D721Med (cell line): ENCODE measurements around the gene PRMT9.

Experiments
- DNase-seq: peaks from one replicate; pipeline ENCODE4 v3.0.0; 2011; ENCODE audit warnings: low spot score; ENCODE audit not compliant: insufficient read length
- FAIRE-seq: peaks from 2 replicates; lab custom pipeline; 2011; peaks lifted over from hg19 to GRCh38; lab: Jason Lieb, UNC
- TF ChIP-seq, protein P1 (sequence below): IDR thresholded peaks from 2 replicates; pipeline ENCODE4 v1.5.1; 2012; ENCODE audit warnings: mild to moderate bottlenecking, control low read depth; ENCODE audit not compliant: insufficient read depth; ENCODE audit errors: missing control alignments

PRMT9 gene

DNA sequence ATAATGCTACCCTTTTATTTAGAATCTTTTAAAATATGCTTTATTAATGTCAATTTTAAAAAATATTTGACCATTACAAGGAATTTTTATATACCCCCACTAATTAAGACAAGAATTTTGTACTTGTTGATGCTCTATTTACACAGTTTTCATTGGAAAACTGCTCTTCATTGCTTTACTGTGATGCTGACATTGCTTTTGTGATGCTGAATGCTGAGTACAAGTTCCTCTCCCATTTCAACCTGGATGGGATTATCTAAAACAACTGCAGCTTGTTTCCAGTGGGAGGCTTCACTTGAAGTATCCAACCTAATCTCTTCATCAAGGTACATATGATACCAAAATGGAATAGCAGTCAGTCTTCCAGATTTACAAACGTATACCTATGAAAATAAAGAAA lies 45.6 kb downstream of the PRMT9 start:
- FAIRE-seq, result no peak
- DNase-seq, result no peak
- TF ChIP-seq, protein P1, sequence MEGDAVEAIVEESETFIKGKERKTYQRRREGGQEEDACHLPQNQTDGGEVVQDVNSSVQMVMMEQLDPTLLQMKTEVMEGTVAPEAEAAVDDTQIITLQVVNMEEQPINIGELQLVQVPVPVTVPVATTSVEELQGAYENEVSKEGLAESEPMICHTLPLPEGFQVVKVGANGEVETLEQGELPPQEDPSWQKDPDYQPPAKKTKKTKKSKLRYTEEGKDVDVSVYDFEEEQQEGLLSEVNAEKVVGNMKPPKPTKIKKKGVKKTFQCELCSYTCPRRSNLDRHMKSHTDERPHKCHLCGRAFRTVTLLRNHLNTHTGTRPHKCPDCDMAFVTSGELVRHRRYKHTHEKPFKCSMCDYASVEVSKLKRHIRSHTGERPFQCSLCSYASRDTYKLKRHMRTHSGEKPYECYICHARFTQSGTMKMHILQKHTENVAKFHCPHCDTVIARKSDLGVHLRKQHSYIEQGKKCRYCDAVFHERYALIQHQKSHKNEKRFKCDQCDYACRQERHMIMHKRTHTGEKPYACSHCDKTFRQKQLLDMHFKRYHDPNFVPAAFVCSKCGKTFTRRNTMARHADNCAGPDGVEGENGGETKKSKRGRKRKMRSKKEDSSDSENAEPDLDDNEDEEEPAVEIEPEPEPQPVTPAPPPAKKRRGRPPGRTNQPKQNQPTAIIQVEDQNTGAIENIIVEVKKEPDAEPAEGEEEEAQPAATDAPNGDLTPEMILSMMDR, result no peak

DNA sequence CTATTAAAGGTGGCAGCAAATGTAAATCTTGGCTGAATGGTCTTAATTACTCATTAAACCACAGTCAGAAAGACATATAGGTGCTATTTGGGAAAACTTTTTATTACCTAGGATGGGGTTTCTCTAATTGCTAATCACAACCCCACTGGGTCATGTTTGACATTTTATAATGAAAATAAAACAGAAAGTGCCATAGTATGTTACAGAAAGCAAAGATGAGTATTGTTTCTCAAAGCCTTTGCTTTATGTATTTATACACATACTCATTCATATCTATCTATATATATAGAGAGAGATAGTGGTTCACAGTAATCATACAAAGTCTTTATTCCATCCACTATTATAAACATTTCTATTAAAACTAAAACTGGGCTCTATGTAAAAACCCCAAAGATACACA lies 48.6 kb downstream of the PRMT9 start:
- FAIRE-seq (no peak), DNase-seq (no peak)
- TF ChIP-seq, protein P1, result no peak

DNA sequence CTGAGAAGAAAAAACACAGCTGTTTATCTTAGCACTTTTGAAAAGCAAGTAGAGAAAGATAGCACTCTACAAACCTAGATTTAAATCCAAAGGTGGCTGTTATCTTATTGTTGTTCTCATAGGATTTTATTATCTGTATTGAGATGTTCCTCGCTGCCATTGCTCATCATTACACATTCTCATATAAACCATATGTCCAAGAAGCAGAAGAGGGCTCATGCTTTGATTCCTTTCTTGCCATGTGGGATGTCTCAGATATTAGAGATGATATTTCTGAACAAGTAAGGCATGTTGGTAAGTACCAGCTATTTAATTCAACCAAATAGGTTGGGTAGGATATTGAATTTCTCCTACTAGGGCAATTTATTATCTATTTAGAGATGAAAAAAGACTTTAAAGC lies 50.3 kb downstream of the PRMT9 start:
- TF ChIP-seq, protein P1, result no peak
- FAIRE-seq (no peak), DNase-seq (no peak)

DNA sequence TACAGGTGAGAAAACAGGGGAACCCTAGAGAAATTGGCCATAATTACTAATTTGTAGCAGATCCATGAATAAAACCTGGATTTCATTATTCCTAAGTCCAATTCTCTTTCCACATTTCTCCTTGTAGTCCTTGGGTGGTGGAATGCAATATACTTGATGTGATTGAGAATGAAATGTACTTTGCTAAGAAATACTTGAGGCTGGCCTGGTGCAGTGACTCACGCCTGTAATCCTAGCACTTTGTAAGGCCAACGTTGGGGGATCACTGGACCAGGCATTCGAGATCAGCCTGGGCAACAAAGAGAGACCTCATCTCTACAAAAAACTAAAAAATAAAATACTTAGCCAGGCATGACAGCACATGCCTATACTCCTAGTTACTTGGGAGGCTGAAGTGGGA lies 50.9 kb downstream of the PRMT9 start:
- no peak for FAIRE-seq
- TF ChIP-seq, protein P1, result no peak
- no peak for DNase-seq

DNA sequence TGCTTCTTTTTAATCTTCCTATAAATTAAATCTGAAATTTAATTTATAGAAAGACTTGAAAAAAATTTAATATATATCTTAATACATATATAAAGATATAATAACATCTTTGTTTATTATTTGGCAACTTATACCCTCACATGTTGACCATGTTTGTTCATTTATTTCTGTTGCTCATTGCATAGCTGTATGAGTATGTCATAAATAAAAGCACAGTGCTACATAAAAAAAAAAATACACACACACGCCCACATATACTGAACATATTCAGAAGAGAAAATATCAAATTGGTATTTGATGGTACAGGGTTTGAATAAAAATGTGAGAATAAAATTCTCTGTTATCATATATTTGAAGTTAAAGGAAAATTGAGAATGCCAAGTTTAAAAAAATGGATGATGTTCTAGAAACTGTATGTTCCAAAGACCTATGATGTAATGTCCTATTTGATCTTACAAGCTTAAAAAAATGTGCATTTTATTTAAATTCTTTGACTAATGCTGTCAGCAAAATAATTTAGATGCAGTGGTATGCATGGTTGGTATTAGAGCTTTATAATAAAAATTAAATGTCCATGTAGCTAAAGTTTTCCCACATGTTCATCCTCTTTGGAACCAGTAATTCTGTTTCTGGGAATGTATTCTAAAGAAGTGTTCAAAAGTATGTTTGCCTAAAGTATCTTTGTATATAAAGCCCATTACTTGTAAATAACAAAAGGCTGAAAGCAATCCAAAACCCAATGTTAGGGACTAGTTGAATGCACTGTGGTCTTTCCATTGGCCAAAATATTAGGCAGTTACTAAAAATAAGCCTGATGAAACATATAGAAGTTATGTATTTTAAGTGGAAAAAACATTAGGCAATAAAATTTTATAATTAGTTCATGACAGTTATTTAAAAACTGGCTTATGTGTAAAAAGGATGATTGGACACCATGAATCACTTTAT lies 53.9 kb downstream of the PRMT9 start:
- peak; percentile 41 for FAIRE-seq
- DNase-seq, result no peak
- TF ChIP-seq, protein P1, result no peak

DNA sequence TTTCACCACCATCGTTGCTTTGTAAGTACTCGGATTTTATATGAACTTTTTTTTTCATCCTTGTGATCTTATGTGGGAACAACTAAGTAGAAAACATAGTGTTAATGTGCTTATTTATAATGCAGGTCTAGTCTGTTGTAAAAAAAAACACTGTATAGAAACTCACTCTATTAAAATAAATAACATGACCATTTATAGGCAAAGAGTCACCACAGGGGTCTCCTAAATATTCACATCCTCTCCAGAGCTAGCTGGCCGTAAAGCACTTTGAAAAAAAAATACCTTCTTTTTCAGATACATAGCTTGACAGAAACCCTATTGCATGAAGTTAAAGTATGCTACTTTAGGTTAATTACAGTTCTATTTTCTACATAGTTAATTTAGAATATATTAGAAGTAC lies 55.5 kb downstream of the PRMT9 start:
- FAIRE-seq, result no peak
- TF ChIP-seq, protein P1, result no peak
- no peak for DNase-seq

DNA sequence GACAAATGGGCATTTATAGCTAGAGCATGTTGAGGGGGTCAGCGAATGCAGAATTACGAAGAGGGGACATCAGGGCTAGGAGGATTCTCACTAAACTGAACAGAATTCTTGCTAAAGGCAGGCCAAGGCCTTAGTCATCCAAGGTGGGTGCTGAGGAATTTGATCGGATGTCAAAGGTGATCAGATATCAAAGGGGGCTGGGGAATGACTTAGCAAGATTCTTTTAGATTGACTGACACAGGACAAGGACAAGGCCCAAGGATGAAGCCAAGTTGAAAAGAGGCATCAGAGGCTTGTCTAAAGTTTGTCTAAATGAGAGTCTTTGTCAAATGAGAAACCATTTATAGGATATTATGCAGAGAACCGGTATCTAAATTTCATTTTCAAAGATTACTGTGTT lies 57.1 kb downstream of the PRMT9 start:
- DNase-seq (no peak), FAIRE-seq (no peak)
- TF ChIP-seq, protein P1, result no peak
